ENCODE data around the gene HAVCR2. TPM values are rescaled to one million over a fixed set of nuclear protein-coding genes. Genes with fewer than 3 reads are reported as not detected.
A peak's percentile ranks its signal among the peaks of the same experiment; 100 is the strongest.

Gene HAVCR2
- 4.3 TPM for total RNA-seq
- 1 to 10 TPM; 1.5 to 4.2 (median 2.0) TPM for polyA plus RNA-seq (ENCODE audit: insufficient read depth in 1 of 8, insufficient read length in 8 of 8, low replicate concordance in 1 of 8)
- long read RNA-seq, donor 1, partial matches to known transcripts: 0 of 1 reads
- long read RNA-seq, donor 1, other reads (novel, unspliced or antisense): 0 of 1 reads
- long read RNA-seq, donor 2: 0 reads
- long read RNA-seq, donor 3, partial matches to known transcripts: 0 of 1 reads
- long read RNA-seq, donor 3, other reads (novel, unspliced or antisense): 0 of 1 reads
- long read RNA-seq, donor 4, partial matches to known transcripts: 0 of 3 reads
- long read RNA-seq, donor 4, other reads (novel, unspliced or antisense): 0 of 3 reads
- long read RNA-seq, donor 5, partial matches to known transcripts: 0 of 1 reads
- long read RNA-seq, donor 5, other reads (novel, unspliced or antisense): 0 of 1 reads
- long read RNA-seq, donor 6, partial matches to known transcripts: 0 of 1 reads
- long read RNA-seq, donor 6, other reads (novel, unspliced or antisense): 0 of 1 reads
- long read RNA-seq, donor 7, partial matches to known transcripts: 0 of 1 reads
- long read RNA-seq, donor 7, other reads (novel, unspliced or antisense): 0 of 1 reads
- long read RNA-seq, donor 8: 0 reads
- long read RNA-seq, donor 9: 0 reads
- long read RNA-seq, donor 10, partial matches to known transcripts: 0 of 2 reads
- long read RNA-seq, donor 10, other reads (novel, unspliced or antisense): 0 of 2 reads
- long read RNA-seq, donor 11, partial matches to known transcripts: 0 of 1 reads
- long read RNA-seq, donor 11, other reads (novel, unspliced or antisense): 0 of 1 reads

DNA sequence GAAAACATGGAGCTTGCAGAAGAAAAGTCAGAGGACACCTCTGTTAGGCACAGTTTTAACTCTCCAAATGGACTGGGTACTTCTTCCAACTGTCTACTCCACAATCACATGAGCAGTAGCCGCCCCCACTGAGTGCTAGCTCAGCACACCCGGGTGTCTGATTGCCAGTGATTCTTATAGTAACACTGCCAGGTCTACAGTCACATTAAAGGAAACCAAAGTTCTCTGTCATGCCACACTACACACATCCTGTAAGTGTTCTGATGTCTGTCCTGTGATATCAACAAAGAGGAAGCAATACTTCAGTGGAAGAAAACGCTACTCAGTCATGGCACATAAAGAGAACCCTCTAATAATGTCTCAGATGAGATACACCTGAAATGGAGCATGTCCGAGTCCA, at the start of gene HAVCR2:
TSS of gene HAVCR2 (minus strand) at position 69 of the 400 bp plus-strand sequence. CDS start at position 8, 61 bp downstream.
- Histone ChIP-seq H3K9me3 (replicated peaks; ENCODE audit: control insufficient read depth, low read depth, low read length) (no peaks in the 10 kb centered on the region), H3K27me3 (ENCODE audit: control insufficient read depth, insufficient read depth, low read length) (no peaks in the 10 kb centered on the region), H3K4me3 (ENCODE audit: low read length) (peak within 1 kb of the TSS; percentile 14), H3K36me3 (ENCODE audit: control insufficient read depth, insufficient read depth, low read length) (no peaks in the 10 kb centered on the region), H3K4me1 (ENCODE audit: control insufficient read depth, insufficient read depth, low read length) (no peaks in the 10 kb centered on the region), H3K27ac (ENCODE audit: low read length) (peak within 1 kb of the TSS; percentile 51)
- 100% methylated on average over 2 of the region's 4 CpGs for WGBS (ENCODE audit: insufficient coverage)
- peak; percentile 49 for DNase-seq

DNA sequence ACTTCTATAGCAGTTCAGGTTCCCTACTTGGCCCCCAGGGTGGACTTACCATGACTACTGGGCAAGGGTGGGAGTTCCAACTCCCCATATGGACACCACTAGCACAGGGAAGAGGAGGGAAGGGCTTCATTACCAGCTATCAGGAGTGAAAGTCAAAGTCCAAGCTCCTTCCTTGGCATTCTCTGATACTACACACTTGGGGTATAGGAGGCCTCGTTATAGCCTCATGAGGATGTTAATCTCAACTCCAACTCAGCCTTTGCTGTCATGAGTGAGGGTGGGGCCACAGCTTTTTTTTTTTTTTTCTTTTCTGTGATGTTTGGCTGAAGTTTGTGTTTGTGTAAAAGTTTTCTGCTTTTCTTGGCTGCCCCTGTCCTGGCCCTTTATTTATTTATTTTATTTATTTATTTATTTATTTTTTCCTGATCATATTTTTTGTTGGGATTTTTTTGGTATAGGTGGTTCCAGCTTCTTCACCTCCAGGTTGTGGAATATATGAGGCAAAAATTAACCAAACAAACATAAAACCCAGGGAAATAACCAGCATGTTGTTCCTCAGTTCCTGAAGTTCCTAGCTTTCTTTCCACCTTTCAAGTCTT, 48.5 kb upstream of the HAVCR2 start:
- Histone ChIP-seq H3K4me3 (ENCODE audit: low read length) (no peak overlapping the region), H3K9me3 (replicated peaks; ENCODE audit: control insufficient read depth, low read depth, low read length) (no peaks in the 10 kb centered on the region), H3K4me1 (ENCODE audit: control insufficient read depth, insufficient read depth, low read length) (no peaks in the 10 kb centered on the region), H3K36me3 (ENCODE audit: control insufficient read depth, insufficient read depth, low read length) (no peaks in the 10 kb centered on the region), H3K27ac (ENCODE audit: low read length) (no peak overlapping the region), H3K27me3 (ENCODE audit: control insufficient read depth, insufficient read depth, low read length) (peaks cover 2% of the 10 kb centered on the region)
- no CpG with 5 or more reads among the region's 1 CpG for WGBS (ENCODE audit: insufficient coverage)
- no peak for DNase-seq

DNA sequence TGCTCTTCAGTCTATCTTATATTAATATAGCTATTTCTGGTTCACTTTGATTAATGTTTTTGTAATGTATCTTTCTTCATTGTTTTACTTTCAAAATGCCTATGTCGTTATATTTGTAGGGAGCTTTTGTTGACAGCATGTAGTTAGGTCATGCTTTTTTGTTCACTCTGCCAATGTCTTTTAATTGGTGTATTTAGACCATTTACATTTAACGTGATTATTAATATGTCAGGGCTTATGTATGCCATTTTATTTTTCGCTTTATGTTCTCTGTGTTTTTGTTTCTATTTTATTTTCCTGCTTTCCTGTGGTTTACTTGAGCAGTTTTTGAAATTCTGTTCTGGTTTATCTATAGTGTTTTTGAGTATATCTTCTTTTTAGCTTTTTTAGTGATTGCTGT, 46.5 kb upstream of the HAVCR2 start:
- Histone ChIP-seq H3K9me3 (replicated peaks; ENCODE audit: control insufficient read depth, low read depth, low read length) (no peaks in the 10 kb centered on the region), H3K27ac (ENCODE audit: low read length) (no peak overlapping the region), H3K36me3 (ENCODE audit: control insufficient read depth, insufficient read depth, low read length) (no peaks in the 10 kb centered on the region), H3K4me1 (ENCODE audit: control insufficient read depth, insufficient read depth, low read length) (no peaks in the 10 kb centered on the region), H3K4me3 (ENCODE audit: low read length) (no peak overlapping the region), H3K27me3 (ENCODE audit: control insufficient read depth, insufficient read depth, low read length) (no peaks in the 10 kb centered on the region)
- DNase-seq: no peak
- no CpG with 5 or more reads among the region's 3 CpGs for WGBS (ENCODE audit: insufficient coverage)

DNA sequence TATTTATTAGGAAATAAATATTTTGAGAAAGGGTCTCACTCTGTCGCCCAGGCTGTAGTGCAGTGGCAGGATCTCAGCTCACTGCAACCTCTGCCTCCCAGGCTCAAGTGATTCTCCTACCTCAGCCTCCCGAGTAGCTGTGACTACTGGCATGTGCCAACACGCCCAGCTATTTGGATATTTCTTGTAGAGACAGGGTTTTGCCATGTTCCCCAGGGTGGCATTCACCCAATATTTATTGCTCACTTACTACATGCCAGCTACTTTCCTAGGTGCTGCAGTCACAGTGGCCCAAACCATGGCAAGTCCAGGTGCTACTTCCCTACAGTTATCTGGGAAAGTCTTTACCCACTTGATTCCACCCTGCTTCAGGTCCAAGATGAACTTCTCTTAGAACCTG, 42.2 kb upstream of the HAVCR2 start:
- H3K27ac ChIP-seq (ENCODE audit: low read length): no peak overlapping the region
- DNase-seq: no peak
- H3K4me3 ChIP-seq (ENCODE audit: low read length): no peak overlapping the region
- WGBS (ENCODE audit: insufficient coverage): no CpG with 5 or more reads among the region's 3 CpGs
- no peaks in the 10 kb centered on the region for H3K4me1 ChIP-seq (ENCODE audit: control insufficient read depth, insufficient read depth, low read length)
- H3K36me3 ChIP-seq (ENCODE audit: control insufficient read depth, insufficient read depth, low read length): no peaks in the 10 kb centered on the region
- no peaks in the 10 kb centered on the region for H3K9me3 ChIP-seq (replicated peaks; ENCODE audit: control insufficient read depth, low read depth, low read length)
- H3K27me3 ChIP-seq (ENCODE audit: control insufficient read depth, insufficient read depth, low read length): no peaks in the 10 kb centered on the region

DNA sequence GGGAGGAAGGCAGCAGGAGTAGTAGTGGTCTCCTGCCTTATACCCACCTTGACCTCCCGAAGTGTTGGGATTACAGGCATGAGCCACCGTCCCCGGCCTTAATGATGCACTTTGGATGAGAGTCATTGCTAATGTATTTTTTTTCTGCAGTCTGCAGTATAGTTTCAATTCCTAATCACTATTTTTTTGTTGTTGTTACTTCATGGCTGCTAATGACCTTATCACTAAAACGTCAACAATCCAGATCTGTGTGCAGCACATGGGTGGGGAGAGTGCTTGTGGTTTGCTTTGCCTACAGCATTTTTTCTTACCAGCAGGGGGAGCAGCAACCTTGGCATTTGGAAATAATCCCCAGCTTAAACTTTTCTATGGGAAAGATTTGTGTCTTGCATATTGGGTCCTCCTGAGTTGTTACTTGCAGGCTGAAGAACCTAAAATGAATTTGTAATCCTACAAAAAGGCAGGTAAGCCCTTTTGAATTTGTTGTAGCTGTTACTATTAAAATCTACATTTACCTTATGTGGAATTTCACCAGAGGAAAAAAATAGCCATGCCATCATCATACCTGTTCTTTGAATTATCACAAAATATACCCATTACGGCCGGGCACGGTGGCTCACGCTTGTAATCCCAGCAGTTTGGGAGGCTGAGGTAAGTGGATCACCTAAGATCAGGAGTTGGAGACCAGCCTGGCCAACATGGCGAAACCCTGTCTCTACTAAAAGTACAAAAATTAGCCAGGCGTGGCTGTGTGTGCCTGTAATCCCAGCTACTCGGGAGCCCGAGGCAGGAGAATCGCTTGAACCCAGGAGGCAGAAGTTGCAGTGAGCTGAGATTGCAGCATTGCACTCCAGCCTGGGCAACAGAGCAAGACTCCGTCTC, 40.1 kb upstream of the HAVCR2 start:
- H3K27me3 ChIP-seq (ENCODE audit: control insufficient read depth, insufficient read depth, low read length): no peaks in the 10 kb centered on the region
- peak; percentile 81 for DNase-seq
- no peaks in the 10 kb centered on the region for H3K36me3 ChIP-seq (ENCODE audit: control insufficient read depth, insufficient read depth, low read length)
- WGBS (ENCODE audit: insufficient coverage): 87% methylated on average over 7 of the region's 14 CpGs
- H3K4me1 ChIP-seq (ENCODE audit: control insufficient read depth, insufficient read depth, low read length): no peaks in the 10 kb centered on the region
- no peak overlapping the region for H3K4me3 ChIP-seq (ENCODE audit: low read length)
- no peak overlapping the region for H3K27ac ChIP-seq (ENCODE audit: low read length)
- no peaks in the 10 kb centered on the region for H3K9me3 ChIP-seq (replicated peaks; ENCODE audit: control insufficient read depth, low read depth, low read length)

DNA sequence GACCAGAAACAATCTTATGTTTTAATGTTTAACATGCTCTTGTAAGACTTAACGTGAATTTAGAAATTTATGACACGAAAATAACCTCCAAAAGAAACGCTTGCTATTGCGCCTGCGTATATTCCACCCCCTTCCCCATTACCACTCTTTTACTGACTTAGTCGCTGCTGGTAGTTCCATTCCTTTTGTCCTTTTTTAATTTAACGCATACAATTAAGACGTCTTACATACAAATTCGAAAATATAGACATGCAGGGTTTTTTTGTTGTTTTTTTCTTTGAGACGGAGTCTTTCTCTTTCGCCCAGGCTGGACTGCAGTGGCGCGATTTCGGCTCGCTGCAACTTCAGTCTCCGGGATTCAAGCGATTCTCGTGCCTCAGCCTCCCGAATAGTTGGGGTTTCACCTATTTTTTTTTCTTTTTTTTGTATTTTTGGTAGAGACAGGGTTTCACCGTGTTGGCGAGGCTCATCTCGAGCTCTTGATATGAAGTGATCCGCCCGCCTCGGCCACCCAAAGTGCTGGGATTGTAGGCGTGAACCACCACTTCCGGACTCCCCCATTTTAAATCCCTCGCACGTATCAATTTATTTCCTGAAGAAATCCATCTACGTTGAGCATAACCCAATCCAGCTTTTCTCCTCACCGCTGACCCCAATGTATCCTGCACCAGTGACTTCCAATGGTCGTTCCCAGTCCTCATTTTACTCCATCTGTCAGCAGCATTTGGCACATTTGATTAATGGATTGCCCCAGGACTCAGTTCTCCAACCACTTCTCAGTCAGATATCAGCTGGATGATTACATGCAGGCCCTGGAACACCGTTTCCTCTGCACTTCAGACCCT, 34.5 kb upstream of the HAVCR2 start:
- 10% methylated on average over 16 of the region's 33 CpGs for WGBS (ENCODE audit: insufficient coverage)
- DNase-seq: peak; percentile 70

DNA sequence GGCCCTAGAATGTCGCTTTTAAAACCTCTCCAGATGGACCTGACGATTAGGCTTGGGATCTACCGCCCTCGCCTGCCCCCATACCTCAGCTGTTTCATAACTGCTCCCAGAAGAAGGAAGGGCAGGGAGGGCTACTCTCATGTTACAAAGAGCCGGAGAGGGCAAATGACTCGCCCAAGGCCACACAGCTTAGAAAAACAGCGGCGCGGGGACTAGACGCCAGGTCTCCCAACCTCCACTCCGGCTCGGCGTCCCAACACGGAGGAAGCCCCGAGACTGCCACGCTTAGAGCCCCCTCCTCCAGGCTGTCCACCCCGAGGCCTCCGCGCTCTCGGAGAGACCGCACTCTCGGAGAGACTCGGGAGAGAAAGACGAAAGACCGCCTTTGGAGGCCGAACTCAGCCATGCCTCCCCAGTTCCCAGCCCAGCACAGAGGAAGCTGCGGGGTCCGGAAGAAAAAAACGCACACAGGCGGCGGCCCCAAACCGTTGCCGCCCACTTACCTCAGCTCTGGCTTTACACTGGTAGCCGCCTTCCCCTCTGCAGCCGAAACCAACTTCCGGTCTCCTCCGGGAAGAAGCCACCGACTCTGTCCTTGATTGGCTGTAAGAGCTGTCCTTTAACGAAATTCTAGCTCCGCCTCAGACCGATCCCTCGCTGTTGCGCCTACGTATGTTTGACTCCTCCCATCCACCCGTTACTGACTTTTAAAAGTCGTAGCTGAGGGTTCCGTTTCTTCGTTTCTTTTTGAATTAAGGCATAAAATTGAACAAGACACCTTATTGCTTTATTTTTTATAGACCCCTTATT, 33.7 kb upstream of the HAVCR2 start, which contains the start of gene MED7:
TSS of gene MED7 (minus strand) at position 549 of the 810 bp plus-strand sequence. CDS start 3,434 bp downstream, outside the sequence.
- Histone ChIP-seq H3K27me3 (ENCODE audit: control insufficient read depth, insufficient read depth, low read length) (no peaks in the 10 kb centered on the region), H3K9me3 (replicated peaks; ENCODE audit: control insufficient read depth, low read depth, low read length) (no peaks in the 10 kb centered on the region), H3K36me3 (ENCODE audit: control insufficient read depth, insufficient read depth, low read length) (peaks cover 12% of the 10 kb centered on the region), H3K27ac (ENCODE audit: low read length) (peak within 1 kb of the TSS; percentile 97), H3K4me3 (ENCODE audit: low read length) (peak within 1 kb of the TSS; percentile 100), H3K4me1 (ENCODE audit: control insufficient read depth, insufficient read depth, low read length) (peaks cover 17% of the 10 kb centered on the region)
- DNase-seq: peak; percentile 100
- WGBS (ENCODE audit: insufficient coverage): 0% methylated on average over 33 of the region's 48 CpGs

More for the DNA sequence above, 34.5 kb upstream of the HAVCR2 start:
- H3K36me3 ChIP-seq (ENCODE audit: control insufficient read depth, insufficient read depth, low read length): peaks cover 8% of the 10 kb centered on the region
- no peaks in the 10 kb centered on the region for H3K9me3 ChIP-seq (replicated peaks; ENCODE audit: control insufficient read depth, low read depth, low read length)
- peaks cover 17% of the 10 kb centered on the region for H3K4me1 ChIP-seq (ENCODE audit: control insufficient read depth, insufficient read depth, low read length)
- H3K27me3 ChIP-seq (ENCODE audit: control insufficient read depth, insufficient read depth, low read length): no peaks in the 10 kb centered on the region
- H3K4me3 ChIP-seq (ENCODE audit: low read length): peak overlapping the region; percentile 100
- peak overlapping the region; percentile 97 for H3K27ac ChIP-seq (ENCODE audit: low read length)

DNA sequence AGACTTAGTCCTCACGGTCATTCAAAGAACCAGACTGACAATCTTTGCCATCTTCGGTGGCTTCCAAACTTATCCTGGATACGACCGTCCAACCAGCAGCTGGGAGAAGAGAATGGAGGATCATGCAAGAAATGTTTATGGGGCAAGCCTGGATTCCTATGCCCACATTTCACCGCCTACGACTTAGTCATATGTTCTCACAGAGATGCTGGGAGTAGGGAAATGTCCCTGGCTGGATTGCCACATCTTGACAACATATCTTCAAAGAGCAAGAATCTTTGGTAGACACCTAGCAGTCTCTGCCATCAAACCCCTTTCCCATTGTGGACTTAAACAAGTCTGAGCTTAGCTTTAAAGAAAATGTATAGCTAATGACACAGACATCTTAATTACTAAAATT, 28.8 kb upstream of the HAVCR2 start:
- no peak overlapping the region for H3K4me3 ChIP-seq (ENCODE audit: low read length)
- no peak overlapping the region for H3K27ac ChIP-seq (ENCODE audit: low read length)
- H3K27me3 ChIP-seq (ENCODE audit: control insufficient read depth, insufficient read depth, low read length): no peaks in the 10 kb centered on the region
- no peak for DNase-seq
- H3K36me3 ChIP-seq (ENCODE audit: control insufficient read depth, insufficient read depth, low read length): peaks cover 15% of the 10 kb centered on the region
- H3K9me3 ChIP-seq (replicated peaks; ENCODE audit: control insufficient read depth, low read depth, low read length): no peaks in the 10 kb centered on the region
- WGBS (ENCODE audit: insufficient coverage): 100% methylated on average over 1 of the region's 6 CpGs
- H3K4me1 ChIP-seq (ENCODE audit: control insufficient read depth, insufficient read depth, low read length): peaks cover 12% of the 10 kb centered on the region

Measured in muscle of leg (tissue), 16 donors.